BLaER1 treated with 17β-estradiol and CSF1 and Interleukin-3, amounts not matched to agents 10 nM and 100 nM (cell line): ENCODE data around the gene SMIM34.
"Not testable (repeated sequence)": the region's sequence is repeated elsewhere in the genome, so short reads cannot be mapped to it uniquely, and the experiment has no call there.

Experiments used
- H3K27ac ChIP-seq, 11 experiments: shearing (Covaris generic); formaldehyde crosslinking; 2 replicates each; pipeline ENCODE4 v1.8.1; 2022
- H3K27me3 ChIP-seq, 11 experiments: shearing (Covaris generic); formaldehyde crosslinking; 2 replicates each; pipeline ENCODE4 v1.8.1; 2022
- H3K36me3 ChIP-seq, 11 experiments: shearing (Covaris generic); formaldehyde crosslinking; 2 replicates each; pipeline ENCODE4 v1.8.1; 2022
- H3K4me1 ChIP-seq, 10 experiments: shearing (Covaris generic); formaldehyde crosslinking; 2 replicates each; pipeline ENCODE4 v1.8.1; 2022
- H3K4me2 ChIP-seq, 11 experiments: shearing (Covaris generic); formaldehyde crosslinking; 2 replicates each; pipeline ENCODE4 v1.8.1; 2022
- H3K4me3 ChIP-seq, 10 experiments: shearing (Covaris generic); formaldehyde crosslinking; 2 replicates each; pipeline ENCODE4 v1.8.1; 2022
- H3K9ac ChIP-seq, 11 experiments: shearing (Covaris generic); formaldehyde crosslinking; 2 replicates each; pipeline ENCODE4 v1.8.1; 2022
- H3K9me3 ChIP-seq, 11 experiments: shearing (Covaris generic); formaldehyde crosslinking; replicated peaks in 1 of 11; 2 replicates each; pipeline ENCODE4 v1.8.1; 2022
- H4K20me1 ChIP-seq, 11 experiments: shearing (Covaris generic); formaldehyde crosslinking; 2 replicates each; pipeline ENCODE4 v1.8.1; 2022
- Cebpa-rat ChIP-seq, 11 experiments: shearing (Covaris generic); IDR thresholded peaks; 2 replicates each; pipeline ENCODE4 v1.8.1; 2022

The SMIM34 gene

DNA sequence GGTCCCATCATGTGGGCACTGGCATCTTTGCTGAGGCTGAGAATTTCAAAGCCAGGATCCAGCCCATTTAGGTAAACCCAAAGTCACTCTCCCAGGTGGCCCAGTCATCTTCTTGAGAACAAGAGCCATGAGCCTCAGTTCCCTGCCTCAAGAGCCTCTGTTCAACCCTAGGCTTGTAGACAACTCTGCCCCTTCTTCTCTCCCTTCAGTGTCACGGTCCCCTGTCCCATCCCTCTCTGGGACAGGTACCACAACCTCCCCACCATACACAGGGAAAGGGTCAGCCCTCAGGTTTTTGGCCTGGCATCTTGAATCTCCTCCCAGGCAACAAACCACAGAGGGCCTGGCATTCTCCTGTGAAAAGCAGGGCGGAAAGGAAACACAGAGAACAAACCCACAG, 18.1 kb downstream of the SMIM34 start:
- not testable (repeated sequence) for H3K9me3 ChIP-seq, H3K4me2 ChIP-seq, H3K36me3 ChIP-seq, H3K4me1 ChIP-seq, H3K9ac ChIP-seq, H3K4me3 ChIP-seq, H3K27me3 ChIP-seq, H4K20me1 ChIP-seq, H3K27ac ChIP-seq

DNA sequence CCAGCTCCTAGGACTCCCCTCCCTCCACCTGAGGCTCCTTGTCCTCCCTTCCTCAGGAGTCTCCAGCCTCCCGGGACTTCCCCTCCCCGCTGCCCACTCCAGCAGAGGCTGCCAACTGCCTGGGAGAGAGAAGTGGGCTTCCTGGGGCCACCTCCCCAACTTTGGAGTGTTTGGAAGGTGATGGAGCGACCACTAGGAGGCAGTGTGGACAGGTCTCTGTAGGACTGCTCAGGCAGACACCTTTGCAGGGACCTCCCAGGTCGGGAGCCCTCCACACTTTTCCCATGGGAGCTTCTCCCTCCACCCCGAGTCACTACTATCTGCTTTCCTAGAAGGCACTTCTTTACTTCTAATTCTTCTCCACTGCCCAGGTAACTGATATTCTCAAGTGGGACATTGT, 19.0 kb downstream of the SMIM34 start:
- not testable (repeated sequence) for H3K36me3 ChIP-seq, H3K4me1 ChIP-seq, H3K27me3 ChIP-seq, H3K4me2 ChIP-seq, H3K9ac ChIP-seq, H4K20me1 ChIP-seq, H3K4me3 ChIP-seq, H3K9me3 ChIP-seq, H3K27ac ChIP-seq

DNA sequence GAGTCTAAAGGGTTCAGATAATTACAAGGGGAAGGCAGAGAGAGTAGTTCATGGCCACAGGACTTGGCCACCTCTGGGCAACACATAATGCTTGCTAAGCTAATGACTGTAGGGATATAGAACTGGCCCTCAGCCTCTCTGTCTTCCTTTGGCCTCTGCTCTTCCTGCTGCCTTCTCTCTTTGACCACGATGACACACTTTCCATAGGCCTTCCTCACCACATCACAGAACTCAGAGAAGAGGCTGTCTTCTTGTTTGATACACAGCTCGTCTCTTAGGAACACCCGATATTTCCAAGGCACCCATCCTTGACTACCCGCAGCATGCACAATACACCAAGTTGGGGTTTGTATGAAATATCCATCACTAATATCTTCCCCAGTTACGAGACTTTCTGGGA, 23.2 kb downstream of the SMIM34 start:
- H4K20me1 ChIP-seq, H3K27me3 ChIP-seq, H3K36me3 ChIP-seq, H3K4me3 ChIP-seq, H3K4me1 ChIP-seq, H3K4me2 ChIP-seq, H3K9me3 ChIP-seq, H3K27ac ChIP-seq, H3K9ac ChIP-seq: not testable (repeated sequence)

DNA sequence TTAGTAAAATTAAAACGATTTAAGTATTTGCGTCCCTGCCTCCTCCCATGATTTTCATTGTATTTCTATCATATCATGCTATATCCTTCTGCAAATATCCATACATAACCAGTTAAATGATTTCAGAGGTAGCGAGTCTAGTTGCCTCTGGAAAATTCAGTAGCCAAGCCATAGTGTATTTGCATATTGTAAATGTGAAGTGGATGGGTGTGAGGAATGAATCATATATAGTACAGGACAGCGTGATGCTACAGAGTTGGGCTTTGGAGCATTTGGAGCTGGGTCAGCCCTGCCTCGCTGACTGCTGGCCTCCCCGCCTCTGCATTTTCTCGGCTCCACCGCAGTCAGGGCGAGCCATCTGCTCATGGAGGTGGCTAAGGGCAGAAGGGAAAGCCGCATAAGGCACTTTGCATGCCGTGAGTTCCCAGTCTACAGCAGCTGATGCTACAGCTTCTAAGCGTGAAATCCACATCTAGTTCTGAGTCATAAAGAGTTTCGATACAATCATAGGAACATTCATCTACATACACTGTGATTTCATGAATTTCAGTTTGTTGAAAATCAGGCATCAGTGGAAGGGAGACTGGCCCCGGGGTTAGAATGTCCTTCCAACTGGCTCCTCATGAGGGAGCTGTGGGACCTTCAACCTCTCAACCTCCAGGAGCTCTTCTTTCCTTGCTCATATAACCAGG, 39.9 kb downstream of the SMIM34 start:
- not testable (repeated sequence) for H3K4me3 ChIP-seq, H3K4me1 ChIP-seq, H3K27ac ChIP-seq, H3K9me3 ChIP-seq, H3K9ac ChIP-seq, H3K27me3 ChIP-seq, H4K20me1 ChIP-seq, H3K36me3 ChIP-seq, H3K4me2 ChIP-seq

DNA sequence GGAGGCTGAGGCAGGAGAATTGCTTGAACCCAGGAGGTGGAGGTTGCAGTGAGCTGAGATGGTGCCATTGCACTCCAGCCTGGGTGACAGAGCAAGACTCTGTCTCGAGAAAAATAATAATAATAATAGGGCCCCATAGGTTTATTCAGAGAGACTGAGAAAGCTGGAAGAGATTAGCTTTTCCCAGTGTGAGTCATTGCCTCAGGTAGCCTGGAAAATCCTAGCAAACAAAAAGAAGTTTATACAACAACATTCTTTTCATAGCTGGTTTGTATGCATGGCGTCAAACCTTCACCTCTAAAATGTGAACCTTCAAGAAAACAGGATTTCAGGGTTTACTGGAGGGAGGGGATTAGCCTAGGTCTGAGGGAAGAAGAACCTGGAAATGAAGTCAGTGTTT, 40.6 kb downstream of the SMIM34 start:
- H3K4me1 ChIP-seq, H4K20me1 ChIP-seq, H3K4me3 ChIP-seq, H3K36me3 ChIP-seq, H3K9ac ChIP-seq, H3K27ac ChIP-seq, H3K4me2 ChIP-seq, H3K9me3 ChIP-seq, H3K27me3 ChIP-seq: not testable (repeated sequence)

DNA sequence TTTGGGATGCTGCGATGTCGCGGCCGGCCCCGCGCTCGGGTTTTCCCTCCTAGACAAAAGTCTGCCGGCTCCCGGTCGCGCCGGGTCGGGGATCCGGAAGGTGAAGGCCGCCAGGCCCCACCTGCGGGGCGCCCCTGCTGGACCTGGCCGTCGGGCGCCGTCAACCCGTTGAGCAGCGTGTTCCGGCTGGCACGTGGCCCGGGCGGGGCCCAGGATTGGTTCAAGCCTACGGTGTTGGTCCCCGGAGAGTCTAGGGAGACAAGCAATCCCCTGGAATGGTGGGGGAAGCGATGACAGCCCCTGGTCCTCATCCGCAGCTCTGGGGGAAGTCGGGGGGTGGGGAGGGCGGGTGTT, 48.2 kb downstream of the SMIM34 start:
- H3K4me2 ChIP-seq, H3K27ac ChIP-seq, H3K9me3 ChIP-seq, H3K4me3 ChIP-seq, H3K27me3 ChIP-seq, H3K9ac ChIP-seq, H4K20me1 ChIP-seq, H3K36me3 ChIP-seq: not testable (repeated sequence)
- H3K4me1 ChIP-seq, result peaks cover 0 to 15% (median 2%) of the 10 kb centered on the region in 10 experiments; a peak in 7 of 20 replicates

DNA sequence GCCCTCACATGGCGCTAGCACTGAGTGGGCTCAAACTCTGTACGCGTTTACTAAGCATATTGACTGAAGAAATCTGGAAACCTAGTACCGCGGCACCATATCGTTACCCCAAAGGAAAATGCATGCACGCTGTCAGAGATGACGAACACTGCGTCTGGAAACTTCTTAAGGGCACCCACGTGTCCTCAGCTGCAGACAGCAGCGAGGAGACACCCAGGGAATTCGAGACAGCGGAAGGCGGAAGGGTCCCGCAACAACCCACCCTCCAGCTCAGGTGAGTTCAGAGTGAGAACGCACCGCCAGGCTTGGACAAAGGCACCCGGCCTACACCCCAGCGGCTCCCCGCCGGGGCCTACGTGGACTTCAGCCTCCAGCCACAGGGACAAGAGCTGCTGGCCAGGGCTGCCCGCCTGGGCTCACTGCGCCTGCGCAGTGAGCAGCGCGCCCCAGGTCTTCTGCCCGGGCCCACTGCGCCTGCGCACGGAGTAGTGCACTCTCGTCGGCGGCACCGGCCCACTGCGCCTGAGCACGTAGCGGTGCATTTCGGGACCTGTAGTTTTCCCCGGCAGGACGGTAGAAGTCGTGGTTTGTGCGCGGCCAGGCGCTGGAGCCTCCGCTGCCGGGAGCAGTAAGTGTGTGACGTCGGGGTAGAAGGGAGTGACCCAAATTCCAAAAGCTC, 48.7 kb downstream of the SMIM34 start, which contains the start of gene SMIM11:
Gene SMIM11, plus strand, starts transcription at position 568 of the 679 bp plus-strand sequence. CDS start 3,998 bp downstream, outside the sequence.
- H4K20me1 ChIP-seq, H3K4me2 ChIP-seq, H3K9ac ChIP-seq, H3K36me3 ChIP-seq, H3K27me3 ChIP-seq, H3K27ac ChIP-seq, H3K4me3 ChIP-seq, H3K9me3 ChIP-seq: not testable (repeated sequence)
- peaks cover 0 to 15% (median 2%) of the 10 kb centered on the region in 10 experiments; a peak in 7 of 20 replicates for H3K4me1 ChIP-seq

DNA sequence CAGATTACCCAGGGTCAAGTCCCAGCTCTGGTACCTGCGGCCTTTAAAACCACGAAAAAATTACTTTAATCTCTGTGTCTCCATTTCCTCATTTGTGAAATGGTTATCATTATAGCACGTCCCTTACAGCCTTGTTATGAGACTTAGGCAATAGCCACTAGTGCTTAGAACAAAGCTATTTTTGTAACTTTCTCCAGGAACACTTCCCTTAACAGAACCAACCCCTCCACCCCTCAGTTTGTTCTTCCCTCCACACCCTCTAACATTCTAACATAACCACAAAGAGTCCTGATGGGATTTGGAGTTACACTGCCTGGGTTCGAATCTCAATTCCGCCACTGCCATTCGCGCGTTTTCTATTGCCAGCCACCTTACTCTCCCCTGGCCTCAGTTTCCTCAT, 49.3 kb downstream of the SMIM34 start:
- H3K9me3 ChIP-seq, H4K20me1 ChIP-seq, H3K4me3 ChIP-seq, H3K27me3 ChIP-seq, H3K36me3 ChIP-seq, H3K27ac ChIP-seq, H3K9ac ChIP-seq, H3K4me2 ChIP-seq: not testable (repeated sequence)
- H3K4me1 ChIP-seq, result peaks cover 0 to 15% (median 2%) of the 10 kb centered on the region in 10 experiments; a peak in 7 of 20 replicates

DNA sequence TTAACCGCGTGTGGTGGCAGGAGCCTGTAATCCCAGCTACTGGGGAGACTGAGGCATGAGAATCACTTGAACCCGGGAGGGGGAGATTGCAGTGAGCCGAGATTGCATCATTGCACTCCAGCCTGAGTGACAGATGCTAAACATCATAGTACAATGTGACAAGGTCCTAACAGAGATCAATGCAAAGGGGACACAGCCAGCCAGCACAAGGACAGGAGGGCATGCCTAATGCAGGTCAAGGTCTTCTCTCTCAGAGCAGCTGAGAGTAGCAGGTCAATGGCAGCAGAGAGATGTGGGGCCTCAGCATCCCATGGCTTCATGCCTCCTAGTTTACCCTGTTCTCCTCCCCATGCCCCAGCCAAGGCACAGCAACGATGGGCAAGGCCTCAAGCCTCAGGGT, 51.4 kb downstream of the SMIM34 start:
- H3K9ac ChIP-seq, result no peak overlapping the region
- H3K27ac ChIP-seq, result no peak overlapping the region
- H3K4me3 ChIP-seq, result no peak overlapping the region
- H4K20me1 ChIP-seq, result no peaks in the 10 kb centered on the region
- no peaks in the 10 kb centered on the region for H3K36me3 ChIP-seq
- H3K4me2 ChIP-seq, result no peak overlapping the region
- TF ChIP-seq Cebpa-rat (IDR thresholded peaks at IDR 0.05), result no peak
- H3K27me3 ChIP-seq, result no peaks in the 10 kb centered on the region
- H3K4me1 ChIP-seq, result peaks cover 0 to 15% (median 2%) of the 10 kb centered on the region in 10 experiments; a peak in 7 of 20 replicates
- no peaks in the 10 kb centered on the region for H3K9me3 ChIP-seq

DNA sequence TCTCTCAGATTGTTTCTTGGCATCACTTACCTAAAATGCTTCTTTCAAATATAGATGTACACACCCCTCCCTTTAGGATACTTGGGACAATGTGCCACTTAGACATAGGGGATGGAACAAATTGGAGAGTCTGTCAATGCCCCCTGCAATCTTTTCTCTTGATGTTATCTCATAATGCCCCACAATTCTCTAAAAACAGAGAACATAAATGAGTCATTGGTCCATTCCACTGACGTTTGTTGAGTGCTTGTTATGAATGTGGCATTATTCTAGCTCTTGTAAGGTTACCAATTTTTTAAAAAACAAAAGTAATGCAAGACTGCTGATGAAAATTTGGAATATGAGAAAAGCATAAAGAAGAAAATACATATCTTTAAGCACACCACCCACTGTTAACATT, 54.0 kb downstream of the SMIM34 start:
- no peak for TF ChIP-seq Cebpa-rat (IDR thresholded peaks at IDR 0.05)
- no peaks in the 10 kb centered on the region for H3K9me3 ChIP-seq
- H3K4me3 ChIP-seq, result no peak overlapping the region
- no peak overlapping the region for H3K4me2 ChIP-seq
- H3K9ac ChIP-seq, result no peak overlapping the region
- no peak overlapping the region for H3K27ac ChIP-seq
- H4K20me1 ChIP-seq, result no peaks in the 10 kb centered on the region
- no peaks in the 10 kb centered on the region for H3K36me3 ChIP-seq
- no peaks in the 10 kb centered on the region for H3K27me3 ChIP-seq
- H3K4me1 ChIP-seq, result peaks cover 0 to 15% (median 2%) of the 10 kb centered on the region in 10 experiments; a peak in 7 of 20 replicates
